ENCODE data around the gene MYO1B.

Gene MYO1B

DNA sequence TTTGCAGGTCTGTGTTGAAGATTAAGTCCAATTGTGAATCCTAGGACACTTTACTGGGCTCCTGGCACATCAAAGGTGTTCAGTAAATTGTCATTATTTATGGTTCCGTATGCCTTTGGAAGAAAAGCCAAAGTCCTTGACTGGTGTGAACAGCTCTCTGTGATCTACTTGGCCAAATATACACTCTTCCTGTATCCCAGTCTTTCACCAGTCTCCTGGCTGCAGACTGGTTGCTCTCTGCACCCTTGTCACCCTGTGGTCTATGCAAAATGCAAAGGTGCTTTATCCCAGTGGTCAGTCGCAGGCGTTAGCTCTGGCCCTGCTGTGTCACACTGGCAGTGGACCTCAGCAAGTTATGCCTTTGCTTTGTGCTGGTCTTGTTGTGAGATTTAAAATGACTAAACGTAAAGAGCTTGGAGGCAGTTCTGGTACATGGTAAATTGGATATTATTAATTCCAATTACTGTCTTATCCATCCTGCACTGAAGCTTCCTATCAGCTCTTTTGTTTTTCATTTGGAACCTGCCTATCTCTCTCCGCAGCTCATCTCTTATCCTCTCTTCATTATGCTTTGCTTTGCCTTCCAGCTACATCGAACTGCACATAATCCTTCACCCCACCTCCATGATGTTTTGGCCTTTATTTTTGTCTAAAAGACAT lies 83.1 kb downstream of the MYO1B start:
- H3K36me3 ChIP-seq (ENCODE audit: control insufficient read depth in 2 of 2, insufficient read depth in 2 of 2, low read length in 2 of 2) = peaks cover 4 to 5% of the 10 kb centered on the region in 2 donors
- no peaks in the 10 kb centered on the region for H3K27me3 ChIP-seq (ENCODE audit: control insufficient read depth in 2 of 2, insufficient read depth in 2 of 2, low read length in 2 of 2)
- no peak overlapping the region for H3K9ac ChIP-seq (ENCODE audit: low read depth in 1 of 2, low read length in 2 of 2)
- no peak overlapping the region for H3K4me3 ChIP-seq (ENCODE audit: low read length in 2 of 2)
- no peak overlapping the region for H3K27ac ChIP-seq (ENCODE audit: low read depth in 2 of 2, low read length in 2 of 2)
- H3K9me3 ChIP-seq (ENCODE audit: control insufficient read depth in 2 of 2, low read length in 2 of 2) = no peaks in the 10 kb centered on the region
- H3K4me1 ChIP-seq (ENCODE audit: control insufficient read depth in 2 of 2, insufficient read depth in 2 of 2, low read length in 2 of 2) = no peaks in the 10 kb centered on the region

DNA sequence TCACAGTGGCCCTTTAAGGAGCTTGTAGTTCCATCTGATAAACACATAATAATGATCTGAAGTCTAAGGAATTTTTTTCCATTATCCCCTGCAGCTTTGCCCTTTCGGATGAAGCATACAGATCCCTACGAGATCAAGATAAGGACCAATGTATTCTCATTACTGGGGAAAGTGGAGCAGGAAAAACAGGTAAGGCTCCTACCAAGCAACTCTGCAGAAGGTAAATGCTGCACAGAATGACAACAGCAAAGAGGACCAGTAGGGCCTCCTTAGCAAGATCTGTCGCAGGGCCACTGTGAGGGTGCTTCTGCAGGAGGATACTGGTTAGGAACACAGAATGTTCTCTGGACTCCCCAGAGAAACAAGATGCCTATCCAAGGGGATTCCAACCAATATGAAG lies 84.6 kb downstream of the MYO1B start:
- Histone ChIP-seq H3K27ac (ENCODE audit: low read depth in 2 of 2, low read length in 2 of 2) (no peak overlapping the region), H3K4me1 (ENCODE audit: control insufficient read depth in 2 of 2, insufficient read depth in 2 of 2, low read length in 2 of 2) (no peaks in the 10 kb centered on the region), H3K4me3 (ENCODE audit: low read length in 2 of 2) (no peak overlapping the region), H3K9ac (ENCODE audit: low read depth in 1 of 2, low read length in 2 of 2) (no peak overlapping the region), H3K9me3 (ENCODE audit: control insufficient read depth in 2 of 2, low read length in 2 of 2) (no peaks in the 10 kb centered on the region), H3K36me3 (ENCODE audit: control insufficient read depth in 2 of 2, insufficient read depth in 2 of 2, low read length in 2 of 2) (peaks cover 4 to 5% of the 10 kb centered on the region in 2 donors), H3K27me3 (ENCODE audit: control insufficient read depth in 2 of 2, insufficient read depth in 2 of 2, low read length in 2 of 2) (no peaks in the 10 kb centered on the region)

DNA sequence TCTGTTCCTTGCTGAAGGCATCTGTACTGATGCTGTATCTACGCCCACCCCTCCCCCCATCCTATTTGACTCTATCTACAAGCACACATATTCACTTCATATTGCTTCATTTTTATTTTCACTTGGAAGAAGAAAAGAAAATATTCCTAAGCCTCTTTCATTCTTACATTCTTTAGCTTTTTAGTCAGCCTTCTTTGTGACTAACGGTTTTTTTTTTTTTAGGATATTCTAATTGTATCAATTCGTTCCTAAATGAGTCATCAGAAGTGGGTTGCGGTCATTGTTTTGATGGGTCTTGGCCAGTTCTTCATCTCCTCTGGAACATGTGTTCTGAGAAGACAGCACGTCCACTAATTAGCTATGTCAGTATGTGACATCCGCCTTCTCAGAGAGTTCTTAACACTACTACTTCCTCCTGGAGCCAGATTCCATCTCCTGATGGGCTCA lies 88.7 kb downstream of the MYO1B start:
- no peaks in the 10 kb centered on the region for H3K4me1 ChIP-seq (ENCODE audit: control insufficient read depth in 2 of 2, insufficient read depth in 2 of 2, low read length in 2 of 2)
- H3K36me3 ChIP-seq (ENCODE audit: control insufficient read depth in 2 of 2, insufficient read depth in 2 of 2, low read length in 2 of 2) = peaks cover 4 to 5% of the 10 kb centered on the region in 2 donors
- no peak overlapping the region for H3K9ac ChIP-seq (ENCODE audit: low read depth in 1 of 2, low read length in 2 of 2)
- no peak overlapping the region for H3K4me3 ChIP-seq (ENCODE audit: low read length in 2 of 2)
- H3K27ac ChIP-seq (ENCODE audit: low read depth in 2 of 2, low read length in 2 of 2) = no peak overlapping the region
- no peaks in the 10 kb centered on the region for H3K9me3 ChIP-seq (ENCODE audit: control insufficient read depth in 2 of 2, low read length in 2 of 2)
- no peaks in the 10 kb centered on the region for H3K27me3 ChIP-seq (ENCODE audit: control insufficient read depth in 2 of 2, insufficient read depth in 2 of 2, low read length in 2 of 2)

DNA sequence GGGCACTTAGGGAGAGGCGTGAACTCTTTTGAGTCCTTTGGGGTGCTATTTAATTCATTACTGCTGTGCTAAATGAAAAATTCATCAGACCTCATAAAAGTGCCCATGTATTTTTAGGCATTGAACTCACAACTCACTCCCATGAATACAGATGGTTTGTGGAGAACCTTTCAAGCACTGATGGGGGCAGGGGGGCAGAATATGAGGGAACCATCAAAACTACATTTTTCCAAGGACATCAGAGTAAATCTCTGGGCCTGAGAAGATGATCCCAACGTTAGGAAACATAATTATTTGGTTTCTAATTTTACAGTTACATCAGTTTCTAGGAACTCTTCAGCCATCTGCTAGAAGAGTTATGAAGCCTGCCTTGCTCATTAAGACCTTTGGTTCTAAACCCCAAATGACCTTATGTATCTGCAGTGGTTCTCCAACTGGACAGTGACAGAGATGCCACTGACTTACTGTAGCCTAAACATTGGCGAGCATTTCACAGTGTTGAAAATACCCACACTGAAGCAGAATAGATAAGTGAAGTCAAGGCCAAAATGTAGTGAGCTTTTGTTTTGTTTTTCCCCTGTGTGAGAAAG lies 90.8 kb downstream of the MYO1B start:
- no peak overlapping the region for H3K4me3 ChIP-seq (ENCODE audit: low read length in 2 of 2)
- H3K4me1 ChIP-seq (ENCODE audit: control insufficient read depth in 2 of 2, insufficient read depth in 2 of 2, low read length in 2 of 2) = no peaks in the 10 kb centered on the region
- peaks cover 0 to 2% of the 10 kb centered on the region in 2 donors for H3K36me3 ChIP-seq (ENCODE audit: control insufficient read depth in 2 of 2, insufficient read depth in 2 of 2, low read length in 2 of 2)
- H3K27ac ChIP-seq (ENCODE audit: low read depth in 2 of 2, low read length in 2 of 2) = no peak overlapping the region
- no peaks in the 10 kb centered on the region for H3K9me3 ChIP-seq (ENCODE audit: control insufficient read depth in 2 of 2, low read length in 2 of 2)
- H3K27me3 ChIP-seq (ENCODE audit: control insufficient read depth in 2 of 2, insufficient read depth in 2 of 2, low read length in 2 of 2) = no peaks in the 10 kb centered on the region
- H3K9ac ChIP-seq (ENCODE audit: low read depth in 1 of 2, low read length in 2 of 2) = no peak overlapping the region

DNA sequence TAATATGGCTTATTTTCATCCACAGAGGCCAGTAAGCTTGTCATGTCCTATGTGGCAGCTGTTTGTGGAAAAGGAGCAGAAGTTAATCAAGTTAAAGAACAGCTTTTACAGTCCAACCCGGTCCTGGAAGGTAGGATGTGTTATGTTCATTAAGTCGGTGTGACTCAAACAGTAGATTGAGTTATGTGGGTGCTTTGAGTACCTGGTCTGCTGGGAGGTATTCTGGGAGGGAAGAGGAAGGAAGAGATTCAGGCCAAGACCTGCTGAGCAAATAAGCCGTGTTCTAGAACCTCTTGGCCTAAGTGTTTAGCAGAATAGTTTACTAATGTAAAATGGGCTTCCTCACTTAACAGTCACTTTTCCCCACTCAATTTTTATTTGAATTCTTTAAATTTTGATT lies 96.2 kb downstream of the MYO1B start:
- Histone ChIP-seq H3K27ac (ENCODE audit: low read depth in 2 of 2, low read length in 2 of 2) (no peak overlapping the region), H3K36me3 (ENCODE audit: control insufficient read depth in 2 of 2, insufficient read depth in 2 of 2, low read length in 2 of 2) (no peaks in the 10 kb centered on the region), H3K27me3 (ENCODE audit: control insufficient read depth in 2 of 2, insufficient read depth in 2 of 2, low read length in 2 of 2) (no peaks in the 10 kb centered on the region)

DNA sequence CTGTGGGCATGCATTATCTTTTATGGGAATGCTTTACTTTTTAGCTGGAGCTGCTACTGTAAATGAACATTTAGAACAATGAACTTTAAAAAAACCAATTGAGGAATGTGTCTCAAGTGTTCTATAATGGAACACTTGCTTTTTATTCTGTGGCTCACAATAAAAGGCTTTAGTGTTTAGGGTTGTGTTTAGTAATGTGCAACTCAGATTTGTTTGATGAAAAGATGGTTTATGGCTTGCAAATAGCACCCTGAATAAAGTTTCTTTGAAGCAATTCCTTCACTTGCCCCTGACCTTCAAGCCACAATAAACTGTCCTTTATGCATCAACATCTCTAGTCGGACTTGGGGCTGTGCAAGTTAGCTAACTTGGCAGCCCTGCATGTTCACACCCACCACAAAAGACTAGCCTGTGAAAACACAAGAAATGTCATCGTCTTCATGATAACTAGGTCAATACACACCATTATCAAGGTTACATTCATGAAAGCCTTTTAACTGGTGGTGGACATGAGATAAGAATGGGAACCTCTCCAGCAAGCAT lies 98.7 kb downstream of the MYO1B start:
- no peak overlapping the region for H3K9ac ChIP-seq (ENCODE audit: low read depth in 1 of 2, low read length in 2 of 2)
- H3K4me1 ChIP-seq (ENCODE audit: control insufficient read depth in 2 of 2, insufficient read depth in 2 of 2, low read length in 2 of 2) = peaks cover 0 to 10% of the 10 kb centered on the region in 2 donors
- no peaks in the 10 kb centered on the region for H3K9me3 ChIP-seq (ENCODE audit: control insufficient read depth in 2 of 2, low read length in 2 of 2)
- no peak overlapping the region for H3K27ac ChIP-seq (ENCODE audit: low read depth in 2 of 2, low read length in 2 of 2)
- H3K36me3 ChIP-seq (ENCODE audit: control insufficient read depth in 2 of 2, insufficient read depth in 2 of 2, low read length in 2 of 2) = peaks cover 3 to 6% of the 10 kb centered on the region in 2 donors
- H3K27me3 ChIP-seq (ENCODE audit: control insufficient read depth in 2 of 2, insufficient read depth in 2 of 2, low read length in 2 of 2) = no peaks in the 10 kb centered on the region
- H3K4me3 ChIP-seq (ENCODE audit: low read length in 2 of 2) = no peak overlapping the region

More for the DNA sequence above, 96.2 kb downstream of the MYO1B start:
- no peaks in the 10 kb centered on the region for H3K9me3 ChIP-seq (ENCODE audit: control insufficient read depth in 2 of 2, low read length in 2 of 2)
- no peak overlapping the region for H3K9ac ChIP-seq (ENCODE audit: low read depth in 1 of 2, low read length in 2 of 2)
- no peak overlapping the region for H3K4me3 ChIP-seq (ENCODE audit: low read length in 2 of 2)
- peaks cover 0 to 10% of the 10 kb centered on the region in 2 donors for H3K4me1 ChIP-seq (ENCODE audit: control insufficient read depth in 2 of 2, insufficient read depth in 2 of 2, low read length in 2 of 2)

DNA sequence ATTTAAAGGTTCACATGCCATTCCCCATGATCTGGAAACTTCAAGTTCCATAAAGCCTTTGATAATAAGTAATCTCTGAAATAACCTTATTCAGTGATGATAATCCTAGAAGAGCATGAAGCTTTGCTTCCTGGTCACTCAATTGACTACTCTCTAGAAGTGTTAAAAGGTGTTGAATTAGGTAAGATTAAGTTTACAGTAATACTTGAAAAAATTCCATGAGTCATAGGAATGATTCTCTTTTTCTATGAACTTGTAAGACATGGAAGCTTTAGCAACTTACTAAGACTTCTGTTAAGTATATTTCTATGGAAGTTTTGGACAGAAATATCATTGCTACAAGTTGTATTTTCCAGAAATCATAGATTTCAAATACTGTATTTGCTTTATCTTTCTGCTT lies 100.6 kb downstream of the MYO1B start:
- H3K4me3 ChIP-seq (ENCODE audit: low read length in 2 of 2) = no peak overlapping the region
- no peak overlapping the region for H3K27ac ChIP-seq (ENCODE audit: low read depth in 2 of 2, low read length in 2 of 2)
- H3K36me3 ChIP-seq (ENCODE audit: control insufficient read depth in 2 of 2, insufficient read depth in 2 of 2, low read length in 2 of 2) = peaks cover 3 to 6% of the 10 kb centered on the region in 2 donors
- no peak overlapping the region for H3K9ac ChIP-seq (ENCODE audit: low read depth in 1 of 2, low read length in 2 of 2)
- peaks cover 0 to 10% of the 10 kb centered on the region in 2 donors for H3K4me1 ChIP-seq (ENCODE audit: control insufficient read depth in 2 of 2, insufficient read depth in 2 of 2, low read length in 2 of 2)
- H3K27me3 ChIP-seq (ENCODE audit: control insufficient read depth in 2 of 2, insufficient read depth in 2 of 2, low read length in 2 of 2) = no peaks in the 10 kb centered on the region
- no peaks in the 10 kb centered on the region for H3K9me3 ChIP-seq (ENCODE audit: control insufficient read depth in 2 of 2, low read length in 2 of 2)

DNA sequence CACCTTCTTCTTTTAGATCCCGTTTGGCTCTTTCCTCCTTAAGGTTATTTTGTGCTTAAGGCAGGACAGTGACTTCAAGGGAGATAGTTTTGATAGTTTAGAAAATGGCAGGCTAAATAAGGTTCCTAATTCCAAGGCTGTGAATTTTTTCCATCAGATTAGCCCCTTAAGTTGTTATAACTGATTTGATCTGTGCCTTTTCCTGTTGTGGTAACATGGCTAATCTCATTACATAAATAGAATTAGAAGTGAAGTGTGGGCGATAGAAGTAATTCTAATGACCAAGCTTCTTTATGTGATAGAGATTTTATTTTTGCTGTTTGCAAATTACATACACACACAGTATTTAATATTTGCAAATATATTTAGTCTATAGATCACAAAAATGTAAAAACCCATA lies 102.0 kb downstream of the MYO1B start:
- no peaks in the 10 kb centered on the region for H3K27me3 ChIP-seq (ENCODE audit: control insufficient read depth in 2 of 2, insufficient read depth in 2 of 2, low read length in 2 of 2)
- no peak overlapping the region for H3K9ac ChIP-seq (ENCODE audit: low read depth in 1 of 2, low read length in 2 of 2)
- H3K9me3 ChIP-seq (ENCODE audit: control insufficient read depth in 2 of 2, low read length in 2 of 2) = no peaks in the 10 kb centered on the region
- H3K27ac ChIP-seq (ENCODE audit: low read depth in 2 of 2, low read length in 2 of 2) = no peak overlapping the region
- H3K36me3 ChIP-seq (ENCODE audit: control insufficient read depth in 2 of 2, insufficient read depth in 2 of 2, low read length in 2 of 2) = peaks cover 3 to 6% of the 10 kb centered on the region in 2 donors
- H3K4me1 ChIP-seq (ENCODE audit: control insufficient read depth in 2 of 2, insufficient read depth in 2 of 2, low read length in 2 of 2) = peaks cover 0 to 10% of the 10 kb centered on the region in 2 donors
- no peak overlapping the region for H3K4me3 ChIP-seq (ENCODE audit: low read length in 2 of 2)

DNA sequence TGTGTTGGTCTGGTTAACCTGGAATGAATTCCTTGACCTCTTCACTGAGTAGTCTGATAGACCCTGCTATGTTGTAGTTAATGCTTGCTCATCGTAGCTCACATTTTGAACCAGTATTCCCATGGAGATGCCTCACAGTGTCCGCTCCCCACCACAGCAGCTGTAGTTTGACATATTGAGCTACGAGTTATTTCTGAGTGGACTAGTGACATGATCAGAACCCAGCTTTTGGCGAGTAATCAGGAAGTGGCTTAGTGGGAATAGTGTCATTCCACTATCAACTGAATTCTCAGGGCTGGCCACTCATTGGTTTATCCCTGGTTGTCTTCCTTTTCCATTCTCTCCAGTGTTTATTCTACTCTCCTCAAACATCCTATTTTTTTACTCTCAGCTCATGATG lies 102.7 kb downstream of the MYO1B start:
- Histone ChIP-seq H3K36me3 (ENCODE audit: control insufficient read depth in 2 of 2, insufficient read depth in 2 of 2, low read length in 2 of 2) (peaks cover 3 to 6% of the 10 kb centered on the region in 2 donors), H3K4me3 (ENCODE audit: low read length in 2 of 2) (no peak overlapping the region), H3K27me3 (ENCODE audit: control insufficient read depth in 2 of 2, insufficient read depth in 2 of 2, low read length in 2 of 2) (no peaks in the 10 kb centered on the region), H3K9me3 (ENCODE audit: control insufficient read depth in 2 of 2, low read length in 2 of 2) (no peaks in the 10 kb centered on the region), H3K27ac (ENCODE audit: low read depth in 2 of 2, low read length in 2 of 2) (no peak overlapping the region), H3K9ac (ENCODE audit: low read depth in 1 of 2, low read length in 2 of 2) (no peak overlapping the region), H3K4me1 (ENCODE audit: control insufficient read depth in 2 of 2, insufficient read depth in 2 of 2, low read length in 2 of 2) (peaks cover 0 to 8% of the 10 kb centered on the region in 2 donors)

DNA sequence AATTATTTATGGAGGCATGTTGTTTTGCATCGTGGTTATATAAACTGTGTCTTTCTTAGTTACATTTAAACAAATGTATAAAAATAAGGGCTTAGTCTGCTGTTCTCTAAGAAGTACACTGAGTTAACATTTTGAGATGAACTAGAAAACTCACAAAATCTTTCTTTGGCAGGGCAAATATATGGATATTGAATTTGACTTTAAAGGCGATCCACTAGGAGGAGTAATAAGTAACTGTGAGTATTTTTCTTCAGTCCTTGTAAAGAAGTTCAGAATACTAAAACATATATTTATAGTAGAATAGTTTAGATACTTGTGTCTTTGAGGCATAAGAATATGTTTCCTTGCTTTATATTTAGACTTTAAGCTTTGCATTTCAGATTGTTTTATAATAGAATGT lies 104.8 kb downstream of the MYO1B start:
- Histone ChIP-seq H3K36me3 (ENCODE audit: control insufficient read depth in 2 of 2, insufficient read depth in 2 of 2, low read length in 2 of 2) (peaks cover 3 to 6% of the 10 kb centered on the region in 2 donors), H3K4me3 (ENCODE audit: low read length in 2 of 2) (no peak overlapping the region), H3K4me1 (ENCODE audit: control insufficient read depth in 2 of 2, insufficient read depth in 2 of 2, low read length in 2 of 2) (peaks cover 0 to under 1% of the 10 kb centered on the region in 2 donors), H3K27me3 (ENCODE audit: control insufficient read depth in 2 of 2, insufficient read depth in 2 of 2, low read length in 2 of 2) (no peaks in the 10 kb centered on the region), H3K9me3 (ENCODE audit: control insufficient read depth in 2 of 2, low read length in 2 of 2) (no peaks in the 10 kb centered on the region), H3K9ac (ENCODE audit: low read depth in 1 of 2, low read length in 2 of 2) (no peak overlapping the region), H3K27ac (ENCODE audit: low read depth in 2 of 2, low read length in 2 of 2) (no peak overlapping the region)
